ENCODE data around the gene NAA40. TPM values are rescaled to one million over a fixed set of nuclear protein-coding genes. Genes with fewer than 3 reads are reported as not detected.

NAA40 gene
- total RNA-seq, 1 donor from 2014 or later = 21.2 TPM

GRCh38 chr11:63906087-63906486 is 32.7 kb upstream of the NAA40 start:
- Histone ChIP-seq H3K4me1 (ENCODE audit: insufficient read depth, low read length) (no peaks in the 10 kb centered on the region), H3K27me3 (ENCODE audit: insufficient read depth, low read length) (no peaks in the 10 kb centered on the region), H3K36me3 (ENCODE audit: insufficient read depth, low read length) (peaks cover 7% of the 10 kb centered on the region), H3K27ac (ENCODE audit: low read depth, low read length) (no peak overlapping the region), H3K4me2 (ENCODE audit: low read length) (no peak overlapping the region), H4K20me1 (ENCODE audit: insufficient read depth, low read length) (peaks cover 34% of the 10 kb centered on the region), H3K4me3 (ENCODE audit: insufficient read depth, low read depth, low read length) (no peak overlapping the region), H3K79me2 (ENCODE audit: insufficient read depth, low read length) (no peaks in the 10 kb centered on the region), H3K9ac (ENCODE audit: low read length) (no peak overlapping the region), H3K9me3 (ENCODE audit: insufficient read depth, low read depth, low read length) (no peaks in the 10 kb centered on the region), H2AFZ (ENCODE audit: low read depth, low read length) (no peak overlapping the region)
- FAIRE-seq = no peak
- Mint-ChIP-seq H3K36me3 (ENCODE audit: low read depth, unreplicated experiment) (peaks cover 8% of the 10 kb centered on the region), H3K4me1 (ENCODE audit: low read depth, unreplicated experiment) (peaks cover 12% of the 10 kb centered on the region), H3K9me3 (ENCODE audit: unreplicated experiment) (no peaks in the 10 kb centered on the region), H3K4me3 (ENCODE audit: unreplicated experiment) (no peak overlapping the region), H3K27ac (ENCODE audit: unreplicated experiment) (no peak overlapping the region), H3K27me3 (ENCODE audit: low read depth, unreplicated experiment) (no peaks in the 10 kb centered on the region)
- no peak for TF ChIP-seq EZH2 (IDR thresholded peaks at IDR 0.05; ENCODE audit: insufficient read depth, low read length)
- TF ChIP-seq CTCF (IDR thresholded peaks at IDR 0.05; ENCODE audit: insufficient read depth, low read depth, low read length) = no peak
- DNase-seq (ENCODE audit: low read depth) = no peak

GRCh38 chr11:63906585-63906984 is 32.2 kb upstream of the NAA40 start:
- no peaks in the 10 kb centered on the region for H3K79me2 ChIP-seq (ENCODE audit: insufficient read depth, low read length)
- TF ChIP-seq CTCF (IDR thresholded peaks at IDR 0.05; ENCODE audit: insufficient read depth, low read depth, low read length) = no peak
- TF ChIP-seq EZH2 (IDR thresholded peaks at IDR 0.05; ENCODE audit: insufficient read depth, low read length) = no peak
- H4K20me1 ChIP-seq (ENCODE audit: insufficient read depth, low read length) = peaks cover 32% of the 10 kb centered on the region
- H3K4me2 ChIP-seq (ENCODE audit: low read length) = no peak overlapping the region
- no peaks in the 10 kb centered on the region for H3K9me3 ChIP-seq (ENCODE audit: insufficient read depth, low read depth, low read length)
- H3K27me3 ChIP-seq (ENCODE audit: insufficient read depth, low read length) = no peaks in the 10 kb centered on the region
- peaks cover 6% of the 10 kb centered on the region for H3K36me3 Mint-ChIP-seq (ENCODE audit: low read depth, unreplicated experiment)
- H2AFZ ChIP-seq (ENCODE audit: low read depth, low read length) = no peak overlapping the region
- H3K4me1 Mint-ChIP-seq (ENCODE audit: low read depth, unreplicated experiment) = peaks cover 14% of the 10 kb centered on the region
- H3K4me3 Mint-ChIP-seq (ENCODE audit: unreplicated experiment) = no peak overlapping the region
- H3K27ac ChIP-seq (ENCODE audit: low read depth, low read length) = no peak overlapping the region
- H3K9ac ChIP-seq (ENCODE audit: low read length) = no peak overlapping the region
- FAIRE-seq (no peak), DNase-seq (ENCODE audit: low read depth) (no peak)
- H3K27ac Mint-ChIP-seq (ENCODE audit: unreplicated experiment) = no peak overlapping the region
- no peak overlapping the region for H3K4me3 ChIP-seq (ENCODE audit: insufficient read depth, low read depth, low read length)
- no peaks in the 10 kb centered on the region for H3K27me3 Mint-ChIP-seq (ENCODE audit: low read depth, unreplicated experiment)
- H3K36me3 ChIP-seq (ENCODE audit: insufficient read depth, low read length) = peaks cover 5% of the 10 kb centered on the region
- H3K9me3 Mint-ChIP-seq (ENCODE audit: unreplicated experiment) = no peaks in the 10 kb centered on the region
- no peaks in the 10 kb centered on the region for H3K4me1 ChIP-seq (ENCODE audit: insufficient read depth, low read length)

GRCh38 chr11:63907063-63907462 is 31.7 kb upstream of the NAA40 start:
- Mint-ChIP-seq H3K4me1 (ENCODE audit: low read depth, unreplicated experiment) (peaks cover 14% of the 10 kb centered on the region), H3K36me3 (ENCODE audit: low read depth, unreplicated experiment) (peaks cover 3% of the 10 kb centered on the region)
- H3K4me3 ChIP-seq (ENCODE audit: insufficient read depth, low read depth, low read length) = no peak overlapping the region

More at GRCh38 chr11:63907063-63907462, 31.7 kb upstream of the NAA40 start:
- Mint-ChIP-seq H3K9me3 (ENCODE audit: unreplicated experiment) (no peaks in the 10 kb centered on the region), H3K4me3 (ENCODE audit: unreplicated experiment) (no peak overlapping the region), H3K27me3 (ENCODE audit: low read depth, unreplicated experiment) (no peaks in the 10 kb centered on the region), H3K27ac (ENCODE audit: unreplicated experiment) (no peak overlapping the region)
- Histone ChIP-seq H3K9ac (ENCODE audit: low read length) (no peak overlapping the region), H3K4me1 (ENCODE audit: insufficient read depth, low read length) (no peaks in the 10 kb centered on the region), H3K9me3 (ENCODE audit: insufficient read depth, low read depth, low read length) (no peaks in the 10 kb centered on the region), H3K79me2 (ENCODE audit: insufficient read depth, low read length) (no peaks in the 10 kb centered on the region), H3K4me2 (ENCODE audit: low read length) (no peak overlapping the region), H4K20me1 (ENCODE audit: insufficient read depth, low read length) (peaks cover 29% of the 10 kb centered on the region), H3K36me3 (ENCODE audit: insufficient read depth, low read length) (peaks cover 5% of the 10 kb centered on the region), H3K27ac (ENCODE audit: low read depth, low read length) (no peak overlapping the region), H3K27me3 (ENCODE audit: insufficient read depth, low read length) (no peaks in the 10 kb centered on the region), H2AFZ (ENCODE audit: low read depth, low read length) (no peak overlapping the region)
- FAIRE-seq (no peak), DNase-seq (ENCODE audit: low read depth) (no peak)
- no peak for TF ChIP-seq EZH2 (IDR thresholded peaks at IDR 0.05; ENCODE audit: insufficient read depth, low read length)
- TF ChIP-seq CTCF (IDR thresholded peaks at IDR 0.05; ENCODE audit: insufficient read depth, low read depth, low read length) = no peak
